HL-60 (cell line): ENCODE measurements around the gene ARMH4.

Experiments used
- CTCF ChIP-seq: IDR thresholded peaks from one replicate; pipeline ENCODE4 v1.5.1; 2011; ENCODE audit warnings: low read length, control low read depth, inconsistent platforms; ENCODE audit not compliant: insufficient read depth
- POLR2AphosphoS5 ChIP-seq: IDR thresholded peaks from 2 replicates; pipeline ENCODE4 v1.6.1; 2012; ENCODE audit warnings: low read depth

DNA sequence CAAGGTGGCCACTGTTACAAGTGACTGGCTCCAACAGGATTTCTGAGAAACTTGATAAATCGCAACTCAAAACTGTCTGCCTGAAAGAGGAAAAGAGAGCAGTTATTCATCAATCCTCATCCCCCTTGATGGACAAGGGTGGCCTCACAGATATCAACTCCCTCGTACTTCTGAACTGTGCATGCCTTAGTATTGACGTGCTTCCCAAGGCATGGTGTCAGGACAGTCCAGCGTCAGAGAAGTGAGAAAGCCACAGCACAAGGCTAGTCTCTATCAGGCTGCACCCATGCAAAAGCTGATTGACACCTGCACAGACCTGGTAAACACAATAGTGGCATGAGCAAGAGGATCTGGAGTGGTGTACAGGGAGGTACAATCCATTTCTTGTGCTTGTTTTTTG is 160.7 kb downstream of the ARMH4 start:
- TF ChIP-seq CTCF (no peak), POLR2AphosphoS5 (no peak)
